ENCODE measurements around the gene CGGBP1. TPM values are rescaled to one million over a fixed set of nuclear protein-coding genes. Genes with fewer than 3 reads are reported as not detected.

CGGBP1 gene
- total RNA-seq, 4 donors from 2014 or later: 28.6 to 39.9 (median 34.9) TPM

GRCh38 chr3:88033808-88034207 is 25.0 kb downstream of the CGGBP1 start:
- DNase-seq (ENCODE audit: low spot score in 2 of 2): no peak
- no peak overlapping the region for H3K4me3 ChIP-seq (ENCODE audit: low read depth, poor library complexity, severe bottlenecking)
- no peak for TF ChIP-seq CTCF (IDR thresholded peaks at IDR 0.05)
- no peak for TF ChIP-seq POLR2A (IDR thresholded peaks at IDR 0.05)
- 29% methylated on average over 2 of the region's 2 CpGs for WGBS, 2 donors
- intact Hi-C loops (cut with DNase I; ENCODE audit: low total_unique reads): no loop called here

GRCh38 chr3:88033079-88033478 is 25.7 kb downstream of the CGGBP1 start:
- H3K4me3 ChIP-seq (ENCODE audit: low read depth, poor library complexity, severe bottlenecking): no peak overlapping the region
- intact Hi-C loops (cut with DNase I; ENCODE audit: low total_unique reads): no loop called here
- DNase-seq (ENCODE audit: low spot score in 2 of 2): no peak
- TF ChIP-seq POLR2A (IDR thresholded peaks at IDR 0.05): no peak
- no peak for TF ChIP-seq CTCF (IDR thresholded peaks at IDR 0.05)
- 84 to 88% methylated on average over 2 of the region's 2 CpGs for WGBS, 2 donors

- DNase-seq (ENCODE audit: low spot score in 2 of 2): no peak
- WGBS, 2 donors: 18 to 19% methylated on average over 2 of the region's 2 CpGs
- TF ChIP-seq POLR2A (IDR thresholded peaks at IDR 0.05) (no peak), CTCF (IDR thresholded peaks at IDR 0.05) (no peak)
- no peak overlapping the region for H3K4me3 ChIP-seq (ENCODE audit: low read depth, poor library complexity, severe bottlenecking)
- intact Hi-C loops (cut with DNase I; ENCODE audit: low total_unique reads): no loop called here
Observed at GRCh38 chr3:88032245-88032644, 26.6 kb downstream of the CGGBP1 start.

- H3K4me3 ChIP-seq (ENCODE audit: low read depth, poor library complexity, severe bottlenecking): no peak overlapping the region
- DNase-seq (ENCODE audit: low spot score in 2 of 2): no peak
- no peak for TF ChIP-seq CTCF (IDR thresholded peaks at IDR 0.05)
- intact Hi-C loops (cut with DNase I; ENCODE audit: low total_unique reads): no loop called here
- WGBS, 2 donors: 0 to 4% methylated on average over 1 of the region's 1 CpG
Observed at GRCh38 chr3:88031642-88032077, 27.1 kb downstream of the CGGBP1 start.

- no peak for DNase-seq (ENCODE audit: low spot score in 2 of 2)
- intact Hi-C loops (cut with DNase I; ENCODE audit: low total_unique reads): no loop called here
- no peak for TF ChIP-seq CTCF (IDR thresholded peaks at IDR 0.05)
- TF ChIP-seq POLR2A (IDR thresholded peaks at IDR 0.05): no peak
- WGBS, 2 donors: 59 to 73% methylated on average over 3 of the region's 3 CpGs
- no peak overlapping the region for H3K4me3 ChIP-seq (ENCODE audit: low read depth, poor library complexity, severe bottlenecking)
Observed at GRCh38 chr3:88030210-88030609, 28.6 kb downstream of the CGGBP1 start.

GRCh38 chr3:88028876-88029275 is 29.9 kb downstream of the CGGBP1 start:
- intact Hi-C loops (cut with DNase I; ENCODE audit: low total_unique reads): no loop called here
- TF ChIP-seq POLR2A (IDR thresholded peaks at IDR 0.05) (no peak), CTCF (IDR thresholded peaks at IDR 0.05) (no peak)
- H3K4me3 ChIP-seq (ENCODE audit: low read depth, poor library complexity, severe bottlenecking): no peak overlapping the region
- 95 to 100% methylated on average over 2 of the region's 2 CpGs for WGBS, 2 donors
- DNase-seq (ENCODE audit: low spot score in 2 of 2): no peak
